Measurements from ENCODE around the gene ACOT12.
"Not testable (repeated sequence)": the region's sequence is repeated elsewhere in the genome, so short reads cannot be mapped to it uniquely, and the experiment has no call there.

ACOT12 gene

DNA sequence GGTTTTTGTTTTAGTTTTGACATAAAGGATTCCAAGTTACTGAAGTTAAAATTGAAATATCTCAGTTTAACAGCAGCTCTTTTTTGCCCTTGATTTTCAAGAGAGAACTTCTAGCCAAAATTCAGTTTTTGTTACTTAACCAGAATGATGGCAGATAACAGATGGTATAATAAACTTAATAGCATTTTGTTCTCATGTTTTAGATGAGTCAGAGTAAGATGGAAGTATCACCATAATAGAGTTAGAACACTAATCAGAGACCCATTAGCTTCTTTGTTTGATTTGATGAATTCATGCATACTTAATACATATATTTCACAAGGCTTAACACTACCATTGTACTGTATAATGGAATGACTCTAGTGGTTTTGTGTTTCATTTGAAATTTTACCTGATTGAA is 80.7 kb downstream of the ACOT12 start:
- Mint-ChIP-seq H3K27me3 (peaks cover 2% of the 10 kb centered on the region), H3K4me1 (ENCODE audit: low read depth) (peaks cover 17% of the 10 kb centered on the region), H3K9me3 (no peaks in the 10 kb centered on the region), H3K27ac (no peak overlapping the region), H3K4me3 (no peak overlapping the region), H3K36me3 (ENCODE audit: low read depth) (peaks cover 61% of the 10 kb centered on the region)
- intact Hi-C loops (cut with micrococcal nuclease), result no loop called here

DNA sequence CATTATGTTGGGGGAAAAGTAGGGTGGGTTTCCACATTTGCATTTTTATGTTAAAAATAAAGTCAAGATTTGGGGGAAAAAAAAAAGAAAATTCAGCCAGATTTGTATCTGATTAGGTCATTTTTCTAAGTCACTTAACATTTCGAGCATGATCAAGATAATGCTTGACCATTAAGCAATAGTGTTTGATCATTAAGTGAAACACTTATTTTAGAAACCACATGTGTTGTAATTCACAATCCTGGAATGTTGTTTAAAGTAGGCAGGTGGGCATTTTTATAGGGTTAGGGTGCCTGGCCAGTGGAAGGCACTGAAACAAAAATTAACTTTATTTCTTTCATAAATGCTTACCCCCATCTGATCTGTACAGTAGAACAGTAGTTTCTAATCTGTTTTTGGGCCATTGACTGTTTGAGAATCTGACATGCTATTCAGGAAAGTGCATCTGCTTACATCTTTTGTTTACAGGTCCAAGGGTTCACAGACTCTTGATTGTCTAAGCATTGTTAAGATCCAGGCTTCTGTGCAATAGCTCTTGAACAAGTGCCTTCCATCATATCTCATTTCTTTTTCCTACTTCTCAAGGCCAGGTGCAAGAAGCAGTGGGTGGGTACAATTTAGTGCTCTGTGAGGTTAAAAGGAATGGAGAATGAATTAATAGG is 83.4 kb downstream of the ACOT12 start:
- intact Hi-C loops (cut with micrococcal nuclease), result no loop called here

DNA sequence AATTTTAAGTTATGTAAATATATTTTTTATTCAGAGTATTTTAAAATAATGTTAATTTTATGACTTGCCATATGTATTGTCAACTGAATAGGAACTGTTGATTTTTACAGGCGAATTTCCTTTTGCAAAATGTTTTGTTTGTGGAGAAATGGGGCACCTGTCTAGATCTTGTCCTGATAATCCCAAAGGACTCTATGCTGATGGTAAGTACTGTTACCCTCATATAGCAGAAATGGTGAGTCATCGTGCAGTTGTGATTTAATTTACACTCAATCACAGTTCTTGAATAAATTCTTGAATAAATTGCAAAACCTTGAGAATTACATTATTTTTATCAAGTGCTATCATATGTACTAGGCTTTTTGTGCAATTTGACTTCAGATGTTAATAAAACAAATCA is 85.1 kb downstream of the ACOT12 start:
- Mint-ChIP-seq H3K4me1 (ENCODE audit: low read depth) (peaks cover 13% of the 10 kb centered on the region), H3K4me3 (no peak overlapping the region), H3K9me3 (no peaks in the 10 kb centered on the region), H3K27ac (no peak overlapping the region), H3K27me3 (no peaks in the 10 kb centered on the region), H3K36me3 (ENCODE audit: low read depth) (peaks cover 63% of the 10 kb centered on the region)
- intact Hi-C loops (cut with micrococcal nuclease), result no loop called here

More for the DNA sequence above, 83.4 kb downstream of the ACOT12 start:
- no peaks in the 10 kb centered on the region for H3K27me3 Mint-ChIP-seq
- H3K4me3 Mint-ChIP-seq, result no peak overlapping the region
- H3K9me3 Mint-ChIP-seq, result no peaks in the 10 kb centered on the region
- H3K4me1 Mint-ChIP-seq (ENCODE audit: low read depth), result peaks cover 2% of the 10 kb centered on the region
- no peak overlapping the region for H3K27ac Mint-ChIP-seq
- H3K36me3 Mint-ChIP-seq (ENCODE audit: low read depth), result peaks cover 62% of the 10 kb centered on the region

DNA sequence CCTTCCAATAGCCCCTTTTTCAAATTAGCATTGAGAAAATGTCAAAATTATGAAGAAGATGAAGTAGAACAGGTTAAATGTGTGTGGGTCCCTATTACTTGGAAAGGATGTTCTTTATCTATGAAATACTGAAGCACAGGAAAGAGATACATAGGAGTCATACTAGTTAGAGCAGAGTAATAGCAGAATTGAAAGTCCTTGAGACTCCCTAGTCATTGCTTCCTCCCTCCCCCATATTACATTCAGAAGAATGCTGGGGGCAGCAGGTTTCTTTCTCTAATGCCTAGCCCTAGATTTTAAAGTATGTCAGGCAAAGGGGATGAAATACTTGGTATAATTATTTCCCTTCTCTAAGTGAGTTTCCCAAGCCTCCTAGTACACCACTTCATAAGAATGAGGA is 88.1 kb downstream of the ACOT12 start:
- Mint-ChIP-seq H3K36me3 (ENCODE audit: low read depth) (peaks cover 46% of the 10 kb centered on the region), H3K4me1 (ENCODE audit: low read depth) (peaks cover 21% of the 10 kb centered on the region), H3K9me3 (no peaks in the 10 kb centered on the region), H3K27me3 (no peaks in the 10 kb centered on the region), H3K27ac (no peak overlapping the region), H3K4me3 (no peak overlapping the region)
- intact Hi-C loops (cut with micrococcal nuclease), result no loop called here

DNA sequence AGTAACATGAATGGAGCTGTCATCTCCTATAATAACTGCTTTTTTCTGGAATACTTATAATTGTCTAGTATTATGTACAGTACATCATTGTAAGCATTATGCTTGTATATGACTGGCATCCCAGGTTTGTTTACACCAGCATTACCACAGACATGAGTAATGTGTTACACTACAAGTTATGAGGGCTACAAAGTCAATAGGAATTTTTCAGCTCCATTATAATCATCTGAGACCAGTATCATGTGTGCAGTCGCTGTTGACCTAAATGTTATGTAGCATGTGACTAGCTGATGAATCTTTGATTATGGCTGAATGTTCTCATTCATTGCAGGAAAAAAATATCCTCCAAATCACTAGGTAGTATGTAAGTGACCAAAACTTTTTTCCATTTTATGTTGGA is 90.4 kb downstream of the ACOT12 start:
- Mint-ChIP-seq H3K4me1 (ENCODE audit: low read depth) (peaks cover 35% of the 10 kb centered on the region), H3K27me3 (no peaks in the 10 kb centered on the region), H3K27ac (no peak overlapping the region), H3K9me3 (no peaks in the 10 kb centered on the region), H3K4me3 (no peak overlapping the region), H3K36me3 (ENCODE audit: low read depth) (peaks cover 24% of the 10 kb centered on the region)
- intact Hi-C loops (cut with micrococcal nuclease), result loop anchor here (5.0 kb wide), 3 partner anchors 449 to 974 kb away; partner anchors contain the start of genes ATG10, RPS23 and SSBP2

DNA sequence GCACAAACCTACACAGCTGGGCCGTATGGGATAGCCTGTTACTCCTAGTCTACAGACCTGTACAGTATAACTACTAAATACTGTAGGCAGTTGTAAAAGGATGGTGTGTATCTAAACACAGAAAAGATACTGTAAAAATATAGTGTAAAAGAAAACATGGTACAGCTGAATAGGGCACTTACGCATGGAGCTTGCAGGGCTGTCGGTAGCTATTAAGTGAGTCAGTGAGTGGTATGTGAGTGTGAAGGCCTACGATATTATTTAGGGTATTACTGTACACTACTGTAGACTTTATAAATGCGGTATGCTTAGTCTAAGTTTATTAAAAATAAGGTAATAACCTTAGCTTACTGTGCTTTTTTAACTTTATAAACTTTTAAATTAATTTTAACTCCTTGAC is 91.3 kb downstream of the ACOT12 start:
- no peaks in the 10 kb centered on the region for H3K27me3 Mint-ChIP-seq
- no peak overlapping the region for H3K27ac Mint-ChIP-seq

DNA sequence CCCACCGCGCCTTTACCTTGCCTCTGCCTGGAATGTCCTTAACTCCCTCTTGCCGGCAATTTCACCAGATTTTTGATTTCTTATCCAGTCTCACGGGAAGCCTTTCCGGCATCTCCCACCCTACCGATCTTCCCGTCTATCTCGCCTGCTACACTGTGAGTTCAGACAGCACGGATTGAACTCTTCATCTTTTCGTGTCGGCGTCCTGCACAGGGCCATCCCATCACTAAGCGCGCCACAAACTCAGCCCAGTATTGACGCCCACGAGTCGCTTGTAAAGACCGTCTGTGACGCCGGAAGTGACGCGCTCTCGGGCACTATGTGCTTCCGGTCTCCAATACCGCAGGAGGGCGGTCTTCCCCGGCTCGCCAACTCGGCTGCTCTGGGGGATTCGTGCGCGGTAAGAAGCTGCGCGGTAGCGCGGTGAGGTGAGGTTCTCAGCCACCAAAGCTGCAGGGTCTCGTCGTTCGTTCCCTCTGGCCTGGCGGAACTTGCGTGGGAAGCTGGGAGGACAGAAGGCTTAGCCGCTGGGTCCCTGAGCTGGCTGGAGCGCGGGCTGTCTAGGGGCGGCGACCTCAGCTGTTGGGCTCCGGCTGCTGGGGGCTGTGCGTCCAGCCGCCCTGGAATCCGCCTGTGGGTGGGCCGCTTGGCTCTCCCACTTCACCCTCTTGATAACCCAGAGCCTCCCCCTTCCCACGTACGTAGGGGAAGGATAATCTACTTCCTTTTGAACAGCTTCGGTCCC is 92.5 kb downstream of the ACOT12 start, which contains the start of gene ZCCHC9:
ZCCHC9 (plus strand) TSS at position 317 of the 745 bp plus-strand sequence. CDS start 3,171 bp downstream, outside the sequence.
- Mint-ChIP-seq H3K36me3 (ENCODE audit: low read depth) (peaks cover 21% of the 10 kb centered on the region), H3K4me1 (ENCODE audit: low read depth) (peaks cover 35% of the 10 kb centered on the region), H3K27ac (peak within 1 kb of the TSS; percentile 88), H3K4me3 (peak within 1 kb of the TSS; percentile 89), H3K27me3 (no peaks in the 10 kb centered on the region), H3K9me3 (no peaks in the 10 kb centered on the region)
- intact Hi-C loops (cut with micrococcal nuclease), result loop anchor here (5.0 kb wide), 3 partner anchors 451 to 976 kb away; partner anchors contain the start of genes ATG10, RPS23 and SSBP2

More for the DNA sequence above, 91.3 kb downstream of the ACOT12 start:
- intact Hi-C loops (cut with micrococcal nuclease), result loop anchor here (5.0 kb wide), 3 partner anchors 450 to 975 kb away; partner anchors contain the start of genes ATG10, RPS23 and SSBP2
- Mint-ChIP-seq H3K4me1 (ENCODE audit: low read depth) (peaks cover 35% of the 10 kb centered on the region), H3K9me3 (no peaks in the 10 kb centered on the region), H3K4me3 (peak overlapping the region; percentile 89), H3K36me3 (ENCODE audit: low read depth) (peaks cover 21% of the 10 kb centered on the region)

DNA sequence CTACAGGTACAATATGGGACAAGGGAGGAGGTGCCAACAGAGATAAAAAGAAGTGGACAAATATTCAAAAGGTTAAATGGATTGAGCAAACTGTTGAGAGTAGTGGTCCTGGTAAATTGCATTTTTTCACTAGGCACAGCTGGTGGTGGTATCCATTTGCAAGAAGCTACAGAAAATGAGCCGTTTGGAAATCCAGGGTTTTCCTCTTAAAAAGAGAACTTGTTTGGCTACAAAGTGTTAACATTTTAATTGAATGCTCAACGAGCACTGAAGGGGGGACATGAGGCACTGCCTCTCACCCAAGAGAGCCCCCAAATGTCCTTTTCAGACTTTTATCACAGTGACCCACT is 93.0 kb downstream of the ACOT12 start:
- intact Hi-C loops (cut with micrococcal nuclease), result loop anchor here (5.0 kb wide), 3 partner anchors 451 to 976 kb away; partner anchors contain the start of genes ATG10, RPS23 and SSBP2
- Mint-ChIP-seq H3K36me3 (ENCODE audit: low read depth) (peaks cover 21% of the 10 kb centered on the region), H3K4me1 (ENCODE audit: low read depth) (peaks cover 35% of the 10 kb centered on the region), H3K9me3 (no peaks in the 10 kb centered on the region), H3K27me3 (no peaks in the 10 kb centered on the region), H3K27ac (peak overlapping the region; percentile 88), H3K4me3 (peak overlapping the region; percentile 89)

DNA sequence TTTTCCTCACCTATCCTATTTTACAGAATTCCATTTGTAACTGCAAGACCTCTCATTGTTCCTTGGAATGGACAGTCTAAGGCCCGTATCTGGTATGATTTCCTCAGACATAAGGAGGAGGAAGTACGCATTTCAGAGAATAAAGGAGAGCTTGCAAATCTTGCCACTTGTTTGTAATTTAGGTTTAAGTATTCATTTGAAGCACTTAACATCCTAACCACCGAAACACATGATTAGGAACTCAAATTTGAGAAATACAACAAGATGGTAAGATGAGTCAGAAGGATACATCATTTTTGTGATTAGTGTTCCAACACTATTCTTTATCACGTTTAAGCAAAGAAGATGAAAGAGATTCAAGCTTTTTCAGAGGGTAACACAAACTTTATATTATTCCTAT is 96.4 kb downstream of the ACOT12 start:
- H3K36me3 Mint-ChIP-seq (ENCODE audit: low read depth), result peaks cover 15% of the 10 kb centered on the region
- no peak overlapping the region for H3K4me3 Mint-ChIP-seq
- intact Hi-C loops (cut with micrococcal nuclease), result no loop called here
- no peak overlapping the region for H3K27ac Mint-ChIP-seq
- peaks cover 26% of the 10 kb centered on the region for H3K4me1 Mint-ChIP-seq (ENCODE audit: low read depth)
- H3K27me3 Mint-ChIP-seq, result no peaks in the 10 kb centered on the region
- H3K9me3 Mint-ChIP-seq, result peaks cover 19% of the 10 kb centered on the region

DNA sequence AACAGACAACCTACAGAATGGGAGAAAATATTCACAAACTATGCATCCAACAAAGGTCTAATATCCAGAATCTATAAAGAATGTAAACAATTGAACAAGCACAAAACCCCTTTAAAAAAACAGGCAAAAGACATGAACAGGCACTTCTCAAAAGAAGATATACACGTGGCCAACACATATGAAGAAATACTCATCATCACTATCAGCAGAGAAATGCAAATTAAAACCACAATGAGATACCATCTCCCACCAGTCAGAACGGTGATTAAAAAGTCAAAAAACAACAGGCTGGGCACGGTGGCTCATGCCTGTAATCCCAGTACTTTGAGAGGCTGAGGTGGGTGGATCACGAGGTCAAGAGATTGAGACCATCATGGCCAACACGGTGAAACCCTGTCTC is 99.9 kb downstream of the ACOT12 start:
- H3K27ac Mint-ChIP-seq; intact Hi-C loops (cut with micrococcal nuclease); H3K27me3 Mint-ChIP-seq; H3K4me3 Mint-ChIP-seq; H3K4me1 Mint-ChIP-seq (ENCODE audit: low read depth): not testable (repeated sequence)
- H3K9me3 Mint-ChIP-seq, result peaks cover 30% of the 10 kb centered on the region
- peaks cover 15% of the 10 kb centered on the region for H3K36me3 Mint-ChIP-seq (ENCODE audit: low read depth)

DNA sequence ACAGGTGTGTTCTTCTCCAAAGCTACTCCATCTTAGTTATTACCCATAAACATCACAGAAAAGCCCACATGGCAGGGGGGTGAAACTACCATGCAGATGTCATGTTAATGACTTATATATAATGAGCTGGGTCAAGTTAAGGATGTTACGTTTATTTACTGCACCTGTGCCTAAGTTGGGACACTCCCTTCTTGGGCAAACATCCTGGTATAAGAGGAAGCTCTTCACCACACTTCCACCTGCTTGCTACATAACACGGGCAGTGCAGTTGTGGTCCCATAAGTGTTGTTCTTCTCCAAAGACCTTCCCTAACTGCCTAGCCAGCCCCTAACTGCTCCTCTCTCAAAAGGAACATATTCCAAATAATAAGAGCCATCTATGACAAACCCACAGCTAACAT is 101.8 kb downstream of the ACOT12 start:
- Mint-ChIP-seq H3K4me3 (no peak overlapping the region), H3K27ac (no peak overlapping the region), H3K9me3 (peaks cover 30% of the 10 kb centered on the region), H3K27me3 (no peaks in the 10 kb centered on the region), H3K4me1 (ENCODE audit: low read depth) (peaks cover 5% of the 10 kb centered on the region), H3K36me3 (ENCODE audit: low read depth) (peaks cover 15% of the 10 kb centered on the region)
- intact Hi-C loops (cut with micrococcal nuclease), result no loop called here

DNA sequence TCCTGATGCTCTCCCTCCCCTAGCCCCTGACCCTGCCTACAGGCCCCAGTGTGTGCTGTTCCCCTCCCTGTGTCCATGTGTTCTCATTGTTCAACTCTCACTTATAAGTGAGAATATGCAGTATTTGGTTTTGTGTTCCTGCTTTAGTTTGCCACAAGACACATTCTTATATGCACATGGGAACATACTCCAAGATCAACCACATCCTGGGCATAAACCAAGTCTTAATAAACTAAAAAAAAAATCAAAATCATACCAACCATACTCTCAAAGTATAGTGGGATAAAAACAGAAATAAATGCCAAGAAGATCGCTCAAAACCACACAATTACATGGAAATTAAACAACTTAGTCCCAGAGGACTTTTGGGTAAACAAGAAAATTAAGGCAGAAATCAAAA is 103.8 kb downstream of the ACOT12 start:
- H3K36me3 Mint-ChIP-seq (ENCODE audit: low read depth), result peaks cover 15% of the 10 kb centered on the region

DNA sequence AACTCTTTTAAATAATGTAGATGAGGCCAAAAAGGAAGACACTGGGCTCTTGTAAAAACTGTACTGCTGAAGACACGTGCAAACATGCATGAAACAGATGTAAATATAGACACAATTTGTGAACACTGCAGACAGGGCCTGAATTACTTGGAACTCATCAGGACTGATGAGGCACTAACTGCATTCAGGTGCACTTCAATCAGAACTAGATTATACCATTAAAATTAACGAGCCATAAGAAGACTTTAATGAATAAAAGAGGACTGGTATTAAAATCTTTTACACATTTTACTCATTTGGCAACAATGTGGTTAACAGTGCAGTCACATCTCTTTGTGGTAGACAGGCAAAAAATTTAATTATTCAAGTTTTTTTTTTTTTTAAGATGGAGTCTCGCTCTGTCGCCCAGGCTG is 105.9 kb downstream of the ACOT12 start:
- Mint-ChIP-seq H3K27me3 (no peaks in the 10 kb centered on the region), H3K36me3 (ENCODE audit: low read depth) (peaks cover 13% of the 10 kb centered on the region), H3K9me3 (peaks cover 16% of the 10 kb centered on the region), H3K4me3 (no peak overlapping the region), H3K4me1 (ENCODE audit: low read depth) (peaks cover 3% of the 10 kb centered on the region), H3K27ac (no peak overlapping the region)
- intact Hi-C loops (cut with micrococcal nuclease), result no loop called here

More for the DNA sequence above, 103.8 kb downstream of the ACOT12 start:
- no peak overlapping the region for H3K4me3 Mint-ChIP-seq
- no peaks in the 10 kb centered on the region for H3K27me3 Mint-ChIP-seq
- H3K4me1 Mint-ChIP-seq (ENCODE audit: low read depth), result peaks cover 5% of the 10 kb centered on the region
- intact Hi-C loops (cut with micrococcal nuclease), result no loop called here
- H3K9me3 Mint-ChIP-seq, result peaks cover 30% of the 10 kb centered on the region
- H3K27ac Mint-ChIP-seq, result no peak overlapping the region

DNA sequence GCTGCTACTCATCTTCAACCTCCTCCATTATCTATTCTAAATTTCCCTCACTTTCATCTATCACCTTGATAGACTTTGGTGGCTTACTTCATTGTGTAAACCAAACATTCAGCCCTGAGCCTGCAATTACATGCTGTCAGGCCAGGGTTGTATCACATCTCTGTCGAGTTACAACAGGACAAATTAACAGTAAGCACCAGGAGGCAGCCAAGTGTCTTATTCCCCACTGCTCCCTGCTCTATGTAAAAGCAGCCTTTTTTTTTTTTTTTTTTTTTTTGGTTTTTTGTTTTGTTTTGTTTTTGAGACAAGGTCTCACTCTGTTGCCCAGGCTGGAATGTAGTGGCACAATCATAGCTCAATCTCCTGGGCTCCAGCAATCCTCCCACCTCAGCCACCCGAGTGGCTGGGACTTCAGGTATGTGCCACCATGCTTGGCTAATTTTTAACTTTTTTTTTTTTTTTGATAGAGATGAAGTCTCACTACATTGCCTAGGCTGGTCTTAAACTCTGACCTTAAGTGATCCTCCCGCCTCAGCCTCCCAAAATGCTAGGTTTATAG is 107.8 kb downstream of the ACOT12 start:
- no peaks in the 10 kb centered on the region for H3K4me1 Mint-ChIP-seq (ENCODE audit: low read depth)
- no peaks in the 10 kb centered on the region for H3K27me3 Mint-ChIP-seq

More for the DNA sequence above, 107.8 kb downstream of the ACOT12 start:
- Mint-ChIP-seq H3K4me3 (no peak overlapping the region), H3K9me3 (no peaks in the 10 kb centered on the region), H3K36me3 (ENCODE audit: low read depth) (no peaks in the 10 kb centered on the region), H3K27ac (no peak overlapping the region)
- intact Hi-C loops (cut with micrococcal nuclease), result no loop called here
